Measurements from ENCODE around the gene TMEM258.

- TF ChIP-seq POLR2A (IDR thresholded peaks at IDR 0.05; ENCODE audit: low read depth, low read length) (no peak), POLR2AphosphoS5 (IDR thresholded peaks at IDR 0.05; ENCODE audit: low read depth, low read length) (no peak)
Measured at GRCh38 chr11:61838921-61839320, 46.5 kb upstream of the TMEM258 start.
